Hepatocyte (in vitro differentiated cells): ENCODE data around the gene LAMP1. TPM values are rescaled to one million over a fixed set of nuclear protein-coding genes. Genes with fewer than 3 reads are reported as not detected.
"Not testable (repeated sequence)": the region's sequence is repeated elsewhere in the genome, so short reads cannot be mapped to it uniquely, and the experiment has no call there.

Experiments used
- DNase-seq: peaks from one replicate; pipeline ENCODE4 v3.0.0-alpha.2; 2016; ENCODE audit warnings: low spot score
- H2AFZ ChIP-seq: fragments of 200-600 bp; sonication (generic); 2 replicates; pipeline ENCODE4 v1.6.0; 2016; ENCODE audit warnings: antibody characterized with exemption, mild to moderate bottlenecking
- H3K27ac ChIP-seq: fragments of 200-600 bp; sonication (generic); 2 replicates; pipeline ENCODE4 v1.5.1; 2016; ENCODE audit warnings: mild to moderate bottlenecking
- H3K27me3 ChIP-seq: fragments of 200-600 bp; sonication (generic); 2 replicates; pipeline ENCODE4 v1.6.1; 2016
- H3K36me3 ChIP-seq: fragments of 200-600 bp; sonication (generic); replicated peaks from 2 replicates; pipeline ENCODE4 v1.5.1; 2016; ENCODE audit warnings: low read depth; ENCODE audit not compliant: insufficient read depth
- H3K4me1 ChIP-seq: fragments of 200-600 bp; sonication (generic); 2 replicates; pipeline ENCODE4 v1.5.1; 2016; ENCODE audit warnings: mild to moderate bottlenecking, moderate library complexity; ENCODE audit not compliant: insufficient read depth
- H3K4me2 ChIP-seq: fragments of 200-600 bp; sonication (generic); 2 replicates; pipeline ENCODE4 v1.6.0; 2016
- H3K4me3 ChIP-seq: fragments of 200-600 bp; sonication (generic); 2 replicates; pipeline ENCODE4 v1.5.1; 2016; ENCODE audit warnings: mild to moderate bottlenecking
- H3K79me2 ChIP-seq: fragments of 200-600 bp; sonication (generic); 2 replicates; pipeline ENCODE4 v1.6.0; 2017; ENCODE audit warnings: mild to moderate bottlenecking
- H3K9me2 ChIP-seq: fragments of 200-600 bp; sonication (generic); replicated peaks from 2 replicates; pipeline ENCODE4 v1.6.0; 2017; ENCODE audit warnings: mild to moderate bottlenecking; ENCODE audit not compliant: insufficient read depth
- H3K9me3 ChIP-seq: fragments of 200-600 bp; sonication (generic); 2 replicates; pipeline ENCODE4 v1.5.1; 2016; ENCODE audit warnings: low read depth, mild to moderate bottlenecking
- H4K20me1 ChIP-seq: fragments of 200-600 bp; sonication (generic); 2 replicates; pipeline ENCODE4 v1.6.0; 2016; ENCODE audit warnings: mild to moderate bottlenecking; ENCODE audit not compliant: insufficient read depth, poor library complexity, severe bottlenecking
- CTCF ChIP-seq: fragments of 200-600 bp; sonication (generic); IDR thresholded peaks from 2 replicates; pipeline ENCODE4 v1.5.1; 2016; ENCODE audit warnings: antibody characterized with exemption, mild to moderate bottlenecking; ENCODE audit not compliant: poor library complexity
- EZH2 ChIP-seq: fragments of 200-600 bp; sonication (generic); IDR thresholded peaks from 2 replicates; pipeline ENCODE4 v1.6.1; 2016; ENCODE audit warnings: antibody characterized with exemption, mild to moderate bottlenecking, borderline replicate concordance
- EZH2phosphoT487 ChIP-seq: fragments of 200-600 bp; sonication (generic); IDR thresholded peaks from one replicate; pipeline ENCODE4 v1.6.1; 2018; ENCODE audit warnings: antibody characterized with exemption, mild to moderate bottlenecking, low read depth, moderate library complexity; ENCODE audit not compliant: unreplicated experiment, severe bottlenecking
- WGBS: methylation state at CpG from one replicate; pipeline ENCODE4 v1.1.6; 2016; ENCODE audit warnings: low lambda C conversion rate; ENCODE audit errors: missing lambda C conversion rate; 5-methylcytosine and 5-hydroxymethylcytosine counted together
- microRNA-seq: library from miRNA; unstranded; fragments of <30 nt; microRNA quantifications from one replicate; pipeline ENCODE4, GENCODE V29; 2017
- polyA plus RNA-seq: library from polyadenylated mRNA; unstranded; fragments of >200 nt; fragmentation: Nextera tagmentation; extraction: Ambion mirVana; gene quantifications from 2 replicates; pipeline ENCODE4 v1.2.1, GENCODE V29; 2016
- small RNA-seq: library from RNA; depleted of rRNA; stranded (forward); fragments of <200 nt; gene quantifications from one replicate; pipeline ENCODE3, GENCODE V24; 2014
- total RNA-seq: library from RNA; depleted of rRNA; stranded (reverse); fragments of >200 nt; gene quantifications from 2 replicates; pipeline ENCODE4 v1.2.3, GENCODE V29; 2014

The LAMP1 gene
- total and polyA plus RNA-seq, 2 experiments from 2014 or later = 190 to 233 TPM

GRCh38 chr13:113369881-113370280 is 72.8 kb downstream of the LAMP1 start:
- no peaks in the 10 kb centered on the region for H3K79me2 ChIP-seq
- H4K20me1 ChIP-seq = no peaks in the 10 kb centered on the region
- no peaks in the 10 kb centered on the region for H3K27me3 ChIP-seq
- H3K9me2 ChIP-seq = no peaks in the 10 kb centered on the region
- no peak overlapping the region for H2AFZ ChIP-seq
- H3K9me3 ChIP-seq = no peaks in the 10 kb centered on the region
- no peak for DNase-seq
- H3K4me3 ChIP-seq = no peak overlapping the region
- no peak overlapping the region for H3K4me2 ChIP-seq
- WGBS = 89% methylated on average over 10 of the region's 10 CpGs
- no peak for TF ChIP-seq EZH2phosphoT487
- TF ChIP-seq EZH2 = no peak
- no peak for TF ChIP-seq CTCF
- H3K27ac ChIP-seq = no peak overlapping the region
- no peaks in the 10 kb centered on the region for H3K36me3 ChIP-seq
- H3K4me1 ChIP-seq = no peaks in the 10 kb centered on the region

- H4K20me1 ChIP-seq = no peaks in the 10 kb centered on the region
- TF ChIP-seq CTCF (no peak), EZH2phosphoT487 (no peak), EZH2 (no peak)
- WGBS = 90% methylated on average over 13 of the region's 13 CpGs
Observed at GRCh38 chr13:113371061-113371460, 74.0 kb downstream of the LAMP1 start.

GRCh38 chr13:113371701-113372100 is 74.7 kb downstream of the LAMP1 start:
- H3K27me3 ChIP-seq, H2AFZ ChIP-seq, H3K4me3 ChIP-seq, H3K36me3 ChIP-seq, DNase-seq, H3K9me2 ChIP-seq, H3K4me2 ChIP-seq, H4K20me1 ChIP-seq, H3K4me1 ChIP-seq, H3K27ac ChIP-seq, H3K9me3 ChIP-seq, H3K79me2 ChIP-seq: not testable (repeated sequence)
- 100% methylated on average over 3 of the region's 3 CpGs for WGBS

More at GRCh38 chr13:113371061-113371460, 74.0 kb downstream of the LAMP1 start:
- H3K4me2 ChIP-seq = no peak overlapping the region
- H3K27ac ChIP-seq = no peak overlapping the region
- H3K4me1 ChIP-seq = no peaks in the 10 kb centered on the region
- no peaks in the 10 kb centered on the region for H3K79me2 ChIP-seq
- H3K9me3 ChIP-seq = no peaks in the 10 kb centered on the region
- no peak overlapping the region for H2AFZ ChIP-seq
- no peaks in the 10 kb centered on the region for H3K36me3 ChIP-seq
- H3K27me3 ChIP-seq = no peaks in the 10 kb centered on the region
- no peak overlapping the region for H3K4me3 ChIP-seq
- DNase-seq = no peak
- no peaks in the 10 kb centered on the region for H3K9me2 ChIP-seq

Small RNA genes within 50 kb of the gene (microRNA-seq; reads per million reads assigned to microRNA genes)
- not detected for gene MIR8075

Small RNA genes within 50 kb of the gene (small RNA-seq; reads per million reads assigned to genes)
- not detected for gene MIR8075

Other genes starting within 250 kb of the LAMP1 start
- gene F7, start 191.4 kb upstream of the LAMP1 start, total RNA-seq = 20.2 and 24.0 TPM in 2 replicates
- 7.0 and 12.6 TPM in 2 replicates for gene F7, start 191.4 kb upstream of the LAMP1 start, polyA plus RNA-seq
- gene F10, start 174.4 kb upstream of the LAMP1 start, total RNA-seq = 127 and 148 TPM in 2 replicates
- gene F10, start 174.4 kb upstream of the LAMP1 start, polyA plus RNA-seq = 141 and 143 TPM in 2 replicates
- 4.7 and 5.4 TPM in 2 replicates for gene PROZ, start 138.6 kb upstream of the LAMP1 start, total RNA-seq
- 4.7 and 8.0 TPM in 2 replicates for gene PROZ, start 138.6 kb upstream of the LAMP1 start, polyA plus RNA-seq
- 55.4 and 64.9 TPM in 2 replicates for gene PCID2, start 88.6 kb upstream of the LAMP1 start, total RNA-seq
- 42.3 and 47.5 TPM in 2 replicates for gene PCID2, start 88.6 kb upstream of the LAMP1 start, polyA plus RNA-seq
- gene CUL4A, start 87.6 kb upstream of the LAMP1 start, total RNA-seq = 75.8 and 85.3 TPM in 2 replicates
- 51.0 and 52.2 TPM in 2 replicates for gene CUL4A, start 87.6 kb upstream of the LAMP1 start, polyA plus RNA-seq
- gene GRTP1, start 66.9 kb downstream of the LAMP1 start, total RNA-seq = 20.3 and 22.7 TPM in 2 replicates
- 20.4 and 22.1 TPM in 2 replicates for gene GRTP1, start 66.9 kb downstream of the LAMP1 start, polyA plus RNA-seq
- gene ADPRHL1, start 156.2 kb downstream of the LAMP1 start, total RNA-seq = 1.1 and 1.2 TPM in 2 replicates
- gene ADPRHL1, start 156.2 kb downstream of the LAMP1 start, polyA plus RNA-seq = 0.58 and 1.0 TPM in 2 replicates
- gene DCUN1D2, start 193.5 kb downstream of the LAMP1 start, total RNA-seq = 10.2 and 10.4 TPM in 2 replicates
- gene DCUN1D2, start 193.5 kb downstream of the LAMP1 start, polyA plus RNA-seq = 4.1 and 8.4 TPM in 2 replicates